ENCODE measurements around the gene ELF5. TPM values are rescaled to one million over a fixed set of nuclear protein-coding genes. Genes with fewer than 3 reads are reported as not detected.

Gene ELF5
- total RNA-seq, 4 donors from 2014 or later, result not detected

GRCh38 chr11:34490304-34490703 lies 23.3 kb downstream of the ELF5 start:
- WGBS, result 73% methylated on average over 2 of the region's 2 CpGs
- H3K4me3 ChIP-seq, result no peak overlapping the region
- H3K9me3 ChIP-seq, result no peaks in the 10 kb centered on the region
- no peak overlapping the region for H3K27ac ChIP-seq (replicated peaks in 1 of 4)
- peaks cover 0 to 7% (median 0%) of the 10 kb centered on the region in 4 donors for H3K27me3 ChIP-seq
- no peak for TF ChIP-seq EP300 (IDR thresholded peaks at IDR 0.05)
- TF ChIP-seq POLR2A (IDR thresholded peaks at IDR 0.05; ENCODE audit: low read depth), result no peak
- no peak for TF ChIP-seq POLR2AphosphoS5 (IDR thresholded peaks at IDR 0.05)
- TF ChIP-seq CTCF (IDR thresholded peaks at IDR 0.05), result no peak
- no peaks in the 10 kb centered on the region for H3K4me1 ChIP-seq
- intact Hi-C loops (cut with DNase I), result loop anchor here (10.0 kb wide), 2 partner anchors 126 to 316 kb away; no protein-coding TSS in a partner anchor
- DNase-seq (ENCODE audit: extremely low spot score), result no peak
- no peaks in the 10 kb centered on the region for H3K36me3 ChIP-seq

GRCh38 chr11:34488855-34489557 lies 24.6 kb downstream of the ELF5 start:
- H3K27ac ChIP-seq (replicated peaks in 1 of 4), result no peak overlapping the region
- H3K4me3 ChIP-seq, result no peak overlapping the region
- no peaks in the 10 kb centered on the region for H3K36me3 ChIP-seq
- DNase-seq (ENCODE audit: extremely low spot score), result no peak
- H3K27me3 ChIP-seq, result peaks cover 0 to 4% (median 0%) of the 10 kb centered on the region in 4 donors
- H3K4me1 ChIP-seq, result no peaks in the 10 kb centered on the region
- no peaks in the 10 kb centered on the region for H3K9me3 ChIP-seq
- no peak for TF ChIP-seq POLR2A (IDR thresholded peaks at IDR 0.05; ENCODE audit: low read depth)
- TF ChIP-seq EP300 (IDR thresholded peaks at IDR 0.05), result no peak
- TF ChIP-seq CTCF (IDR thresholded peaks at IDR 0.05), result no peak
- TF ChIP-seq POLR2AphosphoS5 (IDR thresholded peaks at IDR 0.05), result no peak
- intact Hi-C loops (cut with DNase I), result no loop called here
- 91% methylated on average over 12 of the region's 12 CpGs for WGBS

- H3K27me3 ChIP-seq, result peaks cover 0 to 4% (median 0%) of the 10 kb centered on the region in 4 donors
- H3K9me3 ChIP-seq, result no peaks in the 10 kb centered on the region
- no peak for DNase-seq (ENCODE audit: extremely low spot score)
- H3K4me1 ChIP-seq, result no peaks in the 10 kb centered on the region
- intact Hi-C loops (cut with DNase I), result no loop called here
- no peak overlapping the region for H3K4me3 ChIP-seq
- no peak overlapping the region for H3K27ac ChIP-seq (replicated peaks in 1 of 4)
- whole genome bisulfite sequencing, result 92% methylated on average over 6 of the region's 7 CpGs
- TF ChIP-seq POLR2AphosphoS5 (IDR thresholded peaks at IDR 0.05) (no peak), CTCF (IDR thresholded peaks at IDR 0.05) (no peak), EP300 (IDR thresholded peaks at IDR 0.05) (no peak), POLR2A (IDR thresholded peaks at IDR 0.05; ENCODE audit: low read depth) (no peak)
- no peaks in the 10 kb centered on the region for H3K36me3 ChIP-seq
These were observed 26.2 kb downstream of the ELF5 start for GRCh38 chr11:34487430-34487829.

GRCh38 chr11:34483106-34483874 lies 30.3 kb downstream of the ELF5 start:
- peaks cover 0 to 4% (median 0%) of the 10 kb centered on the region in 4 donors for H3K27me3 ChIP-seq
- WGBS, result 90% methylated on average over 9 of the region's 9 CpGs
- H3K9me3 ChIP-seq, result no peaks in the 10 kb centered on the region
- no peaks in the 10 kb centered on the region for H3K4me1 ChIP-seq
- no peak overlapping the region for H3K4me3 ChIP-seq
- intact Hi-C loops (cut with DNase I), result no loop called here
- TF ChIP-seq POLR2AphosphoS5 (IDR thresholded peaks at IDR 0.05) (no peak), EP300 (IDR thresholded peaks at IDR 0.05) (no peak), CTCF (IDR thresholded peaks at IDR 0.05) (no peak), POLR2A (IDR thresholded peaks at IDR 0.05; ENCODE audit: low read depth) (no peak)
- no peak for DNase-seq (ENCODE audit: extremely low spot score)
- no peaks in the 10 kb centered on the region for H3K36me3 ChIP-seq
- H3K27ac ChIP-seq (replicated peaks in 1 of 4), result no peak overlapping the region
